GM10847 (cell line): ENCODE measurements around the gene CIZ1.

Experiments used
- POLR2A ChIP-seq: IDR thresholded peaks from 2 replicates; pipeline ENCODE4 v1.6.1; 2011; ENCODE audit not compliant: insufficient read length; ENCODE audit errors: extremely low read depth

The CIZ1 gene

GRCh38 chr9:128180001-128180400, 11.4 kb downstream of the CIZ1 start:
- TF ChIP-seq POLR2A = no peak

- TF ChIP-seq POLR2A = no peak
These were observed 12.5 kb downstream of the CIZ1 start for GRCh38 chr9:128178806-128179431.

- no peak for TF ChIP-seq POLR2A
These were observed 15.6 kb downstream of the CIZ1 start for GRCh38 chr9:128175726-128176125.

- TF ChIP-seq POLR2A = no peak
These were observed 16.2 kb downstream of the CIZ1 start for GRCh38 chr9:128175102-128175563.

- no peak for TF ChIP-seq POLR2A
These were observed 17.3 kb downstream of the CIZ1 start for GRCh38 chr9:128174062-128174461.

- no peak for TF ChIP-seq POLR2A
These were observed 21.4 kb downstream of the CIZ1 start for GRCh38 chr9:128169925-128170324.

GRCh38 chr9:128169492-128169891, 21.9 kb downstream of the CIZ1 start:
- TF ChIP-seq POLR2A = no peak

- TF ChIP-seq POLR2A = no peak
These were observed 22.6 kb downstream of the CIZ1 start for GRCh38 chr9:128168731-128169308.

GRCh38 chr9:128167209-128167608, 24.2 kb downstream of the CIZ1 start:
- TF ChIP-seq POLR2A = no peak

- no peak for TF ChIP-seq POLR2A
These were observed 25.2 kb downstream of the CIZ1 start for GRCh38 chr9:128166169-128166568.

- TF ChIP-seq POLR2A = no peak
These were observed 27.0 kb downstream of the CIZ1 start for GRCh38 chr9:128164307-128164885.

GRCh38 chr9:128163523-128164306, 27.7 kb downstream of the CIZ1 start:
- no peak for TF ChIP-seq POLR2A

- no peak for TF ChIP-seq POLR2A
These were observed 28.3 kb downstream of the CIZ1 start for GRCh38 chr9:128163027-128163515.

GRCh38 chr9:128162215-128163026, 29.0 kb downstream of the CIZ1 start:
- TF ChIP-seq POLR2A = no peak

- TF ChIP-seq POLR2A = no peak
These were observed 30.0 kb downstream of the CIZ1 start for GRCh38 chr9:128161215-128161902.

GRCh38 chr9:128160603-128160987, 30.8 kb downstream of the CIZ1 start:
- no peak for TF ChIP-seq POLR2A
